Activated CD4-positive, alpha-beta memory T cell treated with anti-CD3 and anti-CD28 coated beads for 36 hours (primary cell): Measurements from ENCODE around the gene CDC42EP3. TPM values are rescaled to one million over a fixed set of nuclear protein-coding genes. Genes with fewer than 3 reads are reported as not detected.

ENCODE experiments used
- CTCF ChIA-PET: fragments of 350-600 bp; sonication (Branson Sonifier 250); formaldehyde crosslinking; loops from one replicate; lab custom pipeline; 2021; ENCODE audit warnings: antibody characterized with exemption, inconsistent platforms; lab: Charles Lee
- POLR2A ChIA-PET: fragments of 350-600 bp; sonication (Branson Sonifier 250); formaldehyde crosslinking; loops from one replicate; lab custom pipeline; 2021; ENCODE audit warnings: antibody characterized with exemption; lab: Charles Lee
- DNase-seq: peaks from one replicate; pipeline ENCODE4 v3.0.0-alpha.2; 2020
- H3K27ac Mint-ChIP-seq: one replicate; pipeline ENCODE4 v1.8.0; 2021; ENCODE audit warnings: mixed read lengths
- H3K27me3 Mint-ChIP-seq: one replicate; pipeline ENCODE4 v1.8.0; 2021; ENCODE audit warnings: mixed read lengths
- H3K36me3 Mint-ChIP-seq: one replicate; pipeline ENCODE4 v1.8.0; 2021; ENCODE audit warnings: mixed read lengths
- H3K4me1 Mint-ChIP-seq: one replicate; pipeline ENCODE4 v1.8.0; 2021; ENCODE audit warnings: low read depth, mixed read lengths
- H3K4me3 Mint-ChIP-seq: one replicate; pipeline ENCODE4 v1.8.0; 2021; ENCODE audit warnings: mild to moderate bottlenecking, mixed read lengths
- H3K9me3 Mint-ChIP-seq: one replicate; pipeline ENCODE4 v1.8.0; 2021; ENCODE audit warnings: mixed read lengths
- intact Hi-C: fragments of 100-400 bp; cut with micrococcal nuclease; formaldehyde crosslinking; loops from one replicate; pipeline ENCODE4 v1.15.1; 2023
- total RNA-seq, 2 experiments: library from RNA; stranded (reverse); gene quantifications; one replicate each; pipeline ENCODE4 v1.2.3, GENCODE V29; 2021

CDC42EP3 gene
- total RNA-seq, 2 experiments from 2014 or later: 24.0 to 24.8 TPM

DNA sequence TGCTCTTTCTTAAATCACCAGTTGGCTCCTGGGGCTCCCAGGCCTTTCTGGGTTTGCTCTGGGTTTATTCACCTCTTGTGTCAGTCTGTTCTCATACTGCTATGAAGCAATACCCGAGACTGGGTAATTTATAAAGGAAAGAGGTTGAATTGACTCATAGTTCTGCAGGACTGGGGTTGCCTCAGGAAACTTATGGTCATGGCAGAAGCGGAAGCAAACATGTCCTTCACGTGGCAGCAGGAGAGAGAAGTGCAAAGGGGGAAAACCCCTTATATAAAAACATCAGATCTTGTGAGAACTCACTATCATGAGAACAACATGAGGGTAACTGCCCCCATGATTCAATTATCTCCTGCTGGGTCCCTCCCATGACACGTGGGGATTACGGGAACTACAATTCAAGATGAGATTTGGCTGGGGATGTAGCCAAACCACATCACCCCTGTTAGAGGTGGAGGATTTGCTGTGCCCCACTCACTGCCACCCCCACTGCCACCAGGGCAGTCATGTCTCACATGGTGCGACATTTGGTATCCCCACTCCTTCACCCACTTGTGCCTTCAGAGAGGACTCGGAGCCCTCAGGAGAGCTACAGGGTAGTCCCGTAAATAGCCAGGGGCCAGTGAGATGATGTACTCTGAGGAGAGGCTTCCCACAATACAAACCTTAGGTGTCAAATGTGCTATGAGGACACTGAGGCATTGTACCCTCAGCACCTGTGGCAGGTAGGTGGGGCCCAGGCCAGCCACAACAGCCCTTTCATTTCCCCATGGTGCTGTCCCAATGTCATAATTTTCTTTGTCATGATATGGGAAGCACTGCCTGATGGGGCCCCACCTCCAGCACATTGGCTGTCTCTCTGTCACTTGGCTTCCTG lies 35.7 kb downstream of the CDC42EP3 start:
- intact Hi-C loops: loop anchor here (1.0 to 5.0 kb wide), 13 partner anchors 10 to 258 kb away; partner anchors contain the start of gene CDC42EP3
- Mint-ChIP-seq H3K27ac (peak overlapping the region; percentile 94), H3K9me3 (no peaks in the 10 kb centered on the region), H3K27me3 (no peaks in the 10 kb centered on the region), H3K36me3 (peaks cover 5% of the 10 kb centered on the region), H3K4me3 (peak overlapping the region; percentile 38), H3K4me1 (peaks cover 65% of the 10 kb centered on the region)
- ChIA-PET POLR2A (interaction anchor here (1.3 to 3.0 kb wide), 2 partner anchors 11 to 35 kb away, joined by 5 to 20 read pairs; no protein-coding TSS in a partner anchor), CTCF (interaction anchor here (0.7 to 1.0 kb wide), 2 partner anchors 8 to 242 kb away, joined by 3 read pairs; no protein-coding TSS in a partner anchor)
- peak; percentile 87 for DNase-seq

DNA sequence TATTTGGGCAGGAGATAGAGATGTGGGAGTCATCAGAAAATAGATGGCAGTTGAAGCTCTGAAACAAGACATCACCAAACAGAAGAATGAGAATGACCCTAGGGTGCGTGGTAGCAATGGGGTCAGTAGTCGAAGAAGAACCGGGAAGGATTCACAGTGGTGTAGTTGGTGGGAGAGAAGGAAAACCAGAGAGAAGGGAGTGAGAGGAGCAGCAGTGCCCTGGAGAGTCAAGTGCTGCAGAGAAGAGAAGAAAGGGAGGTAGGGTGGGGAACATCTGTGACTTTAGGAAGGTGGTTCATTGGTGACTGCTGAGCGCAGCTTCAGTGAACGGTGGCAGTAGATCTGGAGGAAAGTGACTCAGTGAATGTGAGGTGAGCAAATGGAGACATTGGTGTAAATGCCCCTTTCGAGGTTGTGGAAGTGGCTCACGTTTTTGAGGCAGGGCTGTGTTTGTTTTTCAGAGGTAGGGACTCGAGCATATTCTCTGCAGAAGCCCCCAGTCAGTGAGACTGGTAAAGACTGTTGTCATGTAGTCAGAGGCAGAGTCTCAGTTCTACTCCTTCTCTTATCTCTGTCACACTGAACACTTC lies 36.4 kb downstream of the CDC42EP3 start:
- intact Hi-C loops: loop anchor here (1.0 to 5.0 kb wide), 13 partner anchors 10 to 258 kb away; partner anchors contain the start of gene CDC42EP3
- peak overlapping the region; percentile 38 for H3K4me3 Mint-ChIP-seq
- ChIA-PET CTCF (interaction anchor here (0.6 to 1.5 kb wide), 2 partner anchors 49 to 239 kb away, joined by 3 to 4 read pairs; no protein-coding TSS in a partner anchor), POLR2A (interaction anchor here (1.0 to 3.0 kb wide), 3 partner anchors 10 to 36 kb away, joined by 3 to 20 read pairs (median 5); no protein-coding TSS in a partner anchor)
- H3K27ac Mint-ChIP-seq: peak overlapping the region; percentile 94
- H3K9me3 Mint-ChIP-seq: no peaks in the 10 kb centered on the region
- H3K4me1 Mint-ChIP-seq: peaks cover 72% of the 10 kb centered on the region
- DNase-seq: no peak
- H3K27me3 Mint-ChIP-seq: no peaks in the 10 kb centered on the region
- peaks cover 3% of the 10 kb centered on the region for H3K36me3 Mint-ChIP-seq

- Mint-ChIP-seq H3K27ac (peak overlapping the region; percentile 59), H3K4me1 (peaks cover 79% of the 10 kb centered on the region), H3K27me3 (no peaks in the 10 kb centered on the region), H3K36me3 (peaks cover 3% of the 10 kb centered on the region), H3K4me3 (no peak overlapping the region), H3K9me3 (no peaks in the 10 kb centered on the region)
- ChIA-PET CTCF (interaction anchor here (1.5 kb wide), 1 partner anchor 48 kb away, joined by 3 read pairs; no protein-coding TSS in a partner anchor), POLR2A (interaction anchor here (1.0 to 3.0 kb wide), 2 partner anchors 9 to 15 kb away, joined by 3 to 20 read pairs; no protein-coding TSS in a partner anchor)
- DNase-seq: no peak
- intact Hi-C loops: loop anchor here (2.0 kb wide), 3 partner anchors 13 to 243 kb away; no protein-coding TSS in a partner anchor
Measured at GRCh38 chr2:37633845-37634244, 37.6 kb downstream of the CDC42EP3 start.

DNA sequence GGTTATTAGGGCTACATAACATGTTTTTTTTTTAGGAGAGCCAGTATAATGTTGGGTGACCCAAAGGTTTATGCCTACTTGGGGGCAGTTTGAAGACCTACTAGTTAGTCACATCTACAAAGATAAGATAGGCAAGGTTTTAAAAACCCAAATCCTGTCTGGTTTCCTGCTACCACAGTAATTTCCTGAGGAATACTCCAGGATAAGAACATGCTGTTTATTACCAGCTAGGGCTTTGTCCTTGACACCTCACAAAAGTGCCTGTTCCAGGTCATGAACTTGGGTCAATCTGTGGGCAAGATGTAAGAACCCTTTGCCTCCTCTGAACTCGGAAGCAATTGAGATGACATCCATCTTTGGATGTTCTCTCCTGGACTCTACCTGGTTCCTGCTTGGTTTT lies 38.2 kb downstream of the CDC42EP3 start:
- DNase-seq: no peak
- no peak overlapping the region for H3K27ac Mint-ChIP-seq
- H3K27me3 Mint-ChIP-seq: no peaks in the 10 kb centered on the region
- H3K9me3 Mint-ChIP-seq: no peaks in the 10 kb centered on the region
- CTCF ChIA-PET: no interaction called here
- no peak overlapping the region for H3K4me3 Mint-ChIP-seq
- peaks cover 3% of the 10 kb centered on the region for H3K36me3 Mint-ChIP-seq
- intact Hi-C loops: no loop called here
- peaks cover 80% of the 10 kb centered on the region for H3K4me1 Mint-ChIP-seq
- POLR2A ChIA-PET: interaction anchor here (3.0 kb wide), 1 partner anchor 8 kb away, joined by 20 read pairs; no protein-coding TSS in a partner anchor

- Mint-ChIP-seq H3K27ac (no peak overlapping the region), H3K27me3 (no peaks in the 10 kb centered on the region), H3K4me3 (no peak overlapping the region), H3K4me1 (peaks cover 82% of the 10 kb centered on the region), H3K9me3 (no peaks in the 10 kb centered on the region), H3K36me3 (peaks cover 3% of the 10 kb centered on the region)
- ChIA-PET CTCF (interaction anchor here (0.6 kb wide), 1 partner anchor 233 kb away, joined by 3 read pairs; no protein-coding TSS in a partner anchor), POLR2A (no interaction called here)
- no peak for DNase-seq
- intact Hi-C loops: no loop called here
Measured at GRCh38 chr2:37632310-37632709, 39.1 kb downstream of the CDC42EP3 start.

DNA sequence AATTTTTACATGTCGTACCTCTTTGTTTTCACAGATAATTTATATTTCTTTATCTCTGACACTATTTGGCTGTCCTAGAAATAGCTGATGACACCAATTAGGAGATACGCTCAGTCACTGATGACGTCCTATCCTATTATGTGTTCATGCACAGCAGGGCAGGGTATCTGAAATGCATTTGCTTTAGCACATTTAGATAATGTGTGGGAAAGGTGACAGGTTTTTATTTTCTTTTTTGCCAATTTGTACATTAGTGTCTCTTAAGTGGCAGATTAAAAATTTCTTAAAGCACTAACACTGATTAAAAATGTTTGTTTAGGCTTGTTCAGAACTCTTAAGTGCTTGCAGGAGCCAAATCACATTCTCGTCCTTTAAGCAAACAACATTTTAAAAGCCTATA lies 39.7 kb downstream of the CDC42EP3 start:
- CTCF ChIA-PET: interaction anchor here (0.6 to 0.9 kb wide), 2 partner anchors 17 to 235 kb away, joined by 3 to 4 read pairs; no protein-coding TSS in a partner anchor
- Mint-ChIP-seq H3K4me3 (no peak overlapping the region), H3K4me1 (peaks cover 82% of the 10 kb centered on the region), H3K9me3 (no peaks in the 10 kb centered on the region), H3K27me3 (no peaks in the 10 kb centered on the region), H3K36me3 (peaks cover 3% of the 10 kb centered on the region), H3K27ac (no peak overlapping the region)
- no peak for DNase-seq
- POLR2A ChIA-PET: no interaction called here
- intact Hi-C loops: no loop called here

GRCh38 chr2:37631292-37631691 lies 40.1 kb downstream of the CDC42EP3 start:
- POLR2A ChIA-PET: no interaction called here
- Mint-ChIP-seq H3K36me3 (peaks cover 3% of the 10 kb centered on the region), H3K27ac (no peak overlapping the region), H3K27me3 (no peaks in the 10 kb centered on the region), H3K4me3 (no peak overlapping the region), H3K9me3 (no peaks in the 10 kb centered on the region), H3K4me1 (peaks cover 82% of the 10 kb centered on the region)
- no peak for DNase-seq
- intact Hi-C loops: no loop called here
- CTCF ChIA-PET: interaction anchor here (0.6 to 0.9 kb wide), 2 partner anchors 17 to 234 kb away, joined by 3 to 4 read pairs; no protein-coding TSS in a partner anchor

GRCh38 chr2:37630776-37631175 lies 40.7 kb downstream of the CDC42EP3 start:
- no peak for DNase-seq
- H3K27me3 Mint-ChIP-seq: no peaks in the 10 kb centered on the region
- H3K27ac Mint-ChIP-seq: peak overlapping the region; percentile 18
- peaks cover 82% of the 10 kb centered on the region for H3K4me1 Mint-ChIP-seq
- intact Hi-C loops: no loop called here
- no peaks in the 10 kb centered on the region for H3K9me3 Mint-ChIP-seq
- peaks cover 3% of the 10 kb centered on the region for H3K36me3 Mint-ChIP-seq
- CTCF ChIA-PET: interaction anchor here (0.9 kb wide), 1 partner anchor 17 kb away, joined by 3 read pairs; no protein-coding TSS in a partner anchor
- H3K4me3 Mint-ChIP-seq: no peak overlapping the region
- POLR2A ChIA-PET: no interaction called here

- Mint-ChIP-seq H3K4me3 (no peak overlapping the region), H3K36me3 (peaks cover 3% of the 10 kb centered on the region), H3K4me1 (peaks cover 82% of the 10 kb centered on the region), H3K27me3 (no peaks in the 10 kb centered on the region), H3K27ac (no peak overlapping the region), H3K9me3 (no peaks in the 10 kb centered on the region)
- intact Hi-C loops: no loop called here
- ChIA-PET POLR2A (no interaction called here), CTCF (no interaction called here)
- DNase-seq: no peak
Measured at GRCh38 chr2:37630301-37630700, 41.1 kb downstream of the CDC42EP3 start.

GRCh38 chr2:37629529-37629928 lies 41.9 kb downstream of the CDC42EP3 start:
- no peak overlapping the region for H3K4me3 Mint-ChIP-seq
- CTCF ChIA-PET: no interaction called here
- intact Hi-C loops: no loop called here
- peaks cover 82% of the 10 kb centered on the region for H3K4me1 Mint-ChIP-seq
- H3K27me3 Mint-ChIP-seq: no peaks in the 10 kb centered on the region
- peaks cover 3% of the 10 kb centered on the region for H3K36me3 Mint-ChIP-seq
- peak overlapping the region; percentile 57 for H3K27ac Mint-ChIP-seq
- POLR2A ChIA-PET: no interaction called here
- no peak for DNase-seq
- H3K9me3 Mint-ChIP-seq: no peaks in the 10 kb centered on the region

- no peaks in the 10 kb centered on the region for H3K27me3 Mint-ChIP-seq
- DNase-seq: no peak
- no peak overlapping the region for H3K4me3 Mint-ChIP-seq
- intact Hi-C loops: no loop called here
- H3K36me3 Mint-ChIP-seq: peaks cover 3% of the 10 kb centered on the region
- ChIA-PET POLR2A (interaction anchor here (0.6 to 1.3 kb wide), 2 partner anchors 15 to 44 kb away, joined by 3 to 4 read pairs; partner anchors contain the start of gene CDC42EP3), CTCF (interaction anchor here (0.7 to 1.8 kb wide), 3 partner anchors 9 to 213 kb away, joined by 3 to 4 read pairs (median 3); no protein-coding TSS in a partner anchor)
- peaks cover 6% of the 10 kb centered on the region for H3K9me3 Mint-ChIP-seq
- H3K27ac Mint-ChIP-seq: peak overlapping the region; percentile 33
- H3K4me1 Mint-ChIP-seq: peaks cover 83% of the 10 kb centered on the region
Measured at GRCh38 chr2:37627710-37628109, 43.7 kb downstream of the CDC42EP3 start.
